Panc1 (cell line): ENCODE measurements around the gene IGSF21. TPM values are rescaled to one million over a fixed set of nuclear protein-coding genes. Genes with fewer than 3 reads are reported as not detected.

Experiments used
- ATAC-seq: fragments of 200-7000 bp; cut with Tn5 transposase; 2 replicates; pipeline ENCODE4 v1.9.1; 2020; ENCODE audit warnings: mild to moderate bottlenecking, moderate library complexity
- BruUV-seq: library from RNA; stranded (reverse); fragments of 400-500 nt; replicated peaks from 2 replicates; lab custom pipeline; 2021; lab: Mats Ljungman, UMichigan
- CTCF ChIA-PET: fragments of 300-600 bp; sonication (Branson Sonifier 250); formaldehyde crosslinking; loops from one replicate; lab custom pipeline; 2022; ENCODE audit warnings: antibody characterized with exemption; lab: Charles Lee
- POLR2A ChIA-PET: fragments of 300-600 bp; sonication (Branson Sonifier 250); formaldehyde crosslinking; loops from one replicate; lab custom pipeline; 2022; ENCODE audit warnings: antibody characterized with exemption; lab: Charles Lee
- DNase-seq: peaks from one replicate; pipeline ENCODE4 v3.0.0-alpha.2; 2010; ENCODE audit warnings: low read depth, low spot score
- H3K27ac ChIP-seq: 2 replicates; pipeline ENCODE4 v1.5.1; 2011; ENCODE audit warnings: mild to moderate bottlenecking, low read length, inconsistent platforms
- H3K27me3 ChIP-seq: fragments of 200-500 bp; sonication (Bioruptor generic); 2 replicates; pipeline ENCODE4 v1.6.0; 2014; ENCODE audit warnings: low read length, inconsistent platforms; ENCODE audit not compliant: control insufficient read depth, insufficient read depth
- H3K36me3 ChIP-seq: fragments of 200-500 bp; sonication (Bioruptor generic); 2 replicates; pipeline ENCODE4 v1.5.1; 2014; ENCODE audit warnings: inconsistent platforms, mild to moderate bottlenecking, low read length, moderate library complexity; ENCODE audit not compliant: control insufficient read depth, insufficient read depth
- H3K4me1 ChIP-seq: 2 replicates; pipeline ENCODE4 v1.5.1; 2011; ENCODE audit warnings: inconsistent platforms, mild to moderate bottlenecking, low read length, moderate library complexity; ENCODE audit not compliant: control insufficient read depth, insufficient read depth
- H3K4me3 ChIP-seq, 2 experiments: 2 replicates each; pipeline ENCODE4 v1.5.1; 2011 to 2012; ENCODE audit warnings: low read depth in 2 of 2, low read length in 2 of 2, mild to moderate bottlenecking in 2 of 2, inconsistent platforms in 1 of 2, moderate library complexity in 1 of 2
- H3K9me3 ChIP-seq: fragments of 200-500 bp; sonication (Bioruptor generic); 2 replicates; pipeline ENCODE4 v1.5.1; 2014; ENCODE audit warnings: low read depth, mild to moderate bottlenecking, inconsistent platforms, low read length, moderate library complexity; ENCODE audit not compliant: control insufficient read depth, insufficient read depth
- CTCF ChIP-seq: fragments of 450-650 bp; IDR thresholded peaks from 2 replicates; pipeline ENCODE4 v1.5.1; 2017; ENCODE audit warnings: mild to moderate bottlenecking
- POLR2AphosphoS5 ChIP-seq: IDR thresholded peaks from 2 replicates; pipeline ENCODE4 v1.6.1; 2012; ENCODE audit warnings: mild to moderate bottlenecking, low read depth, low read length, moderate library complexity
- SIN3A ChIP-seq: IDR thresholded peaks from 2 replicates; pipeline ENCODE4 v1.6.1; 2012; ENCODE audit warnings: low read depth, mild to moderate bottlenecking, low read length, moderate library complexity, borderline replicate concordance; ENCODE audit not compliant: insufficient read depth
- TCF7L2 ChIP-seq: IDR thresholded peaks from 2 replicates; pipeline ENCODE4 v1.6.1; 2011; ENCODE audit warnings: mild to moderate bottlenecking, low read depth, low read length, inconsistent platforms
- in situ Hi-C: cut with HindIII; loops from 2 replicates; pipeline ENCODE4 v1.10.0; 2016; ENCODE audit warnings: low sequenced_read_pairs, low pct_unique_long_range_greater_than_20kb
- intact Hi-C: fragments of 100-400 bp; cut with micrococcal nuclease; formaldehyde crosslinking; loops from one replicate; pipeline ENCODE4 v1.10.0; 2022; ENCODE audit not compliant: unreplicated experiment
- total RNA-seq: library from RNA; stranded (reverse); gene quantifications from one replicate; pipeline ENCODE4 v1.2.1, GENCODE V29; 2021; ENCODE audit not compliant: unreplicated experiment
- TF ChIP-seq, protein P1 (sequence below), 2 experiments: IDR thresholded peaks; 2 replicates each; pipeline ENCODE4 v1.6.1; 2011 to 2012; ENCODE audit warnings: low read depth in 2 of 2, control low read depth in 1 of 2, low read length in 1 of 2, mild to moderate bottlenecking in 1 of 2, moderate library complexity in 1 of 2; ENCODE audit not compliant: insufficient read depth in 1 of 2

Gene IGSF21
- total RNA-seq, 1 experiment from 2014 or later = not detected

GRCh38 chr1:18398791-18399530 lies 291.4 kb downstream of the IGSF21 start:
- TF ChIP-seq TCF7L2 (no peak), SIN3A (no peak), CTCF (no peak), POLR2AphosphoS5 (no peak)
- TF ChIP-seq, protein P1, sequence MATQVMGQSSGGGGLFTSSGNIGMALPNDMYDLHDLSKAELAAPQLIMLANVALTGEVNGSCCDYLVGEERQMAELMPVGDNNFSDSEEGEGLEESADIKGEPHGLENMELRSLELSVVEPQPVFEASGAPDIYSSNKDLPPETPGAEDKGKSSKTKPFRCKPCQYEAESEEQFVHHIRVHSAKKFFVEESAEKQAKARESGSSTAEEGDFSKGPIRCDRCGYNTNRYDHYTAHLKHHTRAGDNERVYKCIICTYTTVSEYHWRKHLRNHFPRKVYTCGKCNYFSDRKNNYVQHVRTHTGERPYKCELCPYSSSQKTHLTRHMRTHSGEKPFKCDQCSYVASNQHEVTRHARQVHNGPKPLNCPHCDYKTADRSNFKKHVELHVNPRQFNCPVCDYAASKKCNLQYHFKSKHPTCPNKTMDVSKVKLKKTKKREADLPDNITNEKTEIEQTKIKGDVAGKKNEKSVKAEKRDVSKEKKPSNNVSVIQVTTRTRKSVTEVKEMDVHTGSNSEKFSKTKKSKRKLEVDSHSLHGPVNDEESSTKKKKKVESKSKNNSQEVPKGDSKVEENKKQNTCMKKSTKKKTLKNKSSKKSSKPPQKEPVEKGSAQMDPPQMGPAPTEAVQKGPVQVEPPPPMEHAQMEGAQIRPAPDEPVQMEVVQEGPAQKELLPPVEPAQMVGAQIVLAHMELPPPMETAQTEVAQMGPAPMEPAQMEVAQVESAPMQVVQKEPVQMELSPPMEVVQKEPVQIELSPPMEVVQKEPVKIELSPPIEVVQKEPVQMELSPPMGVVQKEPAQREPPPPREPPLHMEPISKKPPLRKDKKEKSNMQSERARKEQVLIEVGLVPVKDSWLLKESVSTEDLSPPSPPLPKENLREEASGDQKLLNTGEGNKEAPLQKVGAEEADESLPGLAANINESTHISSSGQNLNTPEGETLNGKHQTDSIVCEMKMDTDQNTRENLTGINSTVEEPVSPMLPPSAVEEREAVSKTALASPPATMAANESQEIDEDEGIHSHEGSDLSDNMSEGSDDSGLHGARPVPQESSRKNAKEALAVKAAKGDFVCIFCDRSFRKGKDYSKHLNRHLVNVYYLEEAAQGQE (IDR thresholded peaks at IDR 0.05; ENCODE audit: insufficient read depth in 1 of 2, low read depth in 2 of 2, low read length in 1 of 2) = no peak

GRCh38 chr1:18400347-18401102 lies 292.9 kb downstream of the IGSF21 start:
- Histone ChIP-seq H3K9me3 (no peaks in the 10 kb centered on the region), H3K27ac (no peak overlapping the region), H3K4me3 (no peak overlapping the region), H3K27me3 (peaks cover 16% of the 10 kb centered on the region), H3K36me3 (no peaks in the 10 kb centered on the region), H3K4me1 (no peaks in the 10 kb centered on the region)
- in situ Hi-C loops (no loop called here), intact Hi-C loops (no loop called here)
- ChIA-PET CTCF (no interaction called here), POLR2A (no interaction called here)
- BruUV-seq = no TSS peak
- ATAC-seq (no peak), DNase-seq (no peak)
- TF ChIP-seq, protein P1 (IDR thresholded peaks at IDR 0.05; ENCODE audit: insufficient read depth in 1 of 2, low read depth in 2 of 2, low read length in 1 of 2) = no peak
- TF ChIP-seq POLR2AphosphoS5 (no peak), CTCF (no peak), SIN3A (no peak), TCF7L2 (no peak)

More at GRCh38 chr1:18398791-18399530, 291.4 kb downstream of the IGSF21 start:
- no TSS peak for BruUV-seq
- in situ Hi-C loops = no loop called here
- ChIA-PET POLR2A (no interaction called here), CTCF (interaction anchor here (0.6 kb wide), 1 partner anchor 282 kb away, joined by 4 read pairs; no protein-coding TSS in a partner anchor)
- no peak overlapping the region for H3K4me3 ChIP-seq
- H3K27ac ChIP-seq = no peak overlapping the region
- H3K36me3 ChIP-seq = no peaks in the 10 kb centered on the region
- DNase-seq = no peak
- no peaks in the 10 kb centered on the region for H3K9me3 ChIP-seq
- no peaks in the 10 kb centered on the region for H3K4me1 ChIP-seq
- ATAC-seq = no peak
- intact Hi-C loops = no loop called here
- peaks cover 26% of the 10 kb centered on the region for H3K27me3 ChIP-seq
